RKO (cell line): ENCODE results near the gene PLEKHG1.

Experiments
- DNase-seq: peaks from one replicate; pipeline ENCODE4 v3.0.0-alpha.2; 2016; ENCODE audit warnings: low spot score

Gene PLEKHG1

GRCh38 chr6:150589852-150590251, 9.8 kb upstream of the PLEKHG1 start:
- no peak for DNase-seq

GRCh38 chr6:150590446-150590845, 9.2 kb upstream of the PLEKHG1 start:
- no peak for DNase-seq

- DNase-seq = no peak
Observed at GRCh38 chr6:150592377-150592995, 7.2 kb upstream of the PLEKHG1 start.

DNA sequence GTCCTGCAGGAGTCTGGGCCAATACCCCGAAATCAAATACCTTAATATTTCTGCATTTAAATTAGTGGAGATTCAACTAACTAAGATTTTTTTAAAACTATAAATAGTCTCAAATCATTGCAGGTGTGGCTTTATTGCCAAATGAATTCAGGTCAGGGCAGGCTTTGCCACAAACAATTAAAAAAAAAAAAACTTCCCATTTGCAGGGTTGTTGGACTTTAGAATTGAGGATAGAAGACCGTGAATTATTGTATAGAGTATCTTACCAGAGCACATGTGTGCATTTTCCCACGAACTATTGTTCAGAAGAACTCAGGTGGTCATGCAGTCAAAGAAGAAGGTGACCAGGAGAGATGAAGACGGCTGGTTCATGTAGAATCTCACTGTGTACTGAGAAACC, 6.6 kb upstream of the PLEKHG1 start:
- DNase-seq = no peak

DNA sequence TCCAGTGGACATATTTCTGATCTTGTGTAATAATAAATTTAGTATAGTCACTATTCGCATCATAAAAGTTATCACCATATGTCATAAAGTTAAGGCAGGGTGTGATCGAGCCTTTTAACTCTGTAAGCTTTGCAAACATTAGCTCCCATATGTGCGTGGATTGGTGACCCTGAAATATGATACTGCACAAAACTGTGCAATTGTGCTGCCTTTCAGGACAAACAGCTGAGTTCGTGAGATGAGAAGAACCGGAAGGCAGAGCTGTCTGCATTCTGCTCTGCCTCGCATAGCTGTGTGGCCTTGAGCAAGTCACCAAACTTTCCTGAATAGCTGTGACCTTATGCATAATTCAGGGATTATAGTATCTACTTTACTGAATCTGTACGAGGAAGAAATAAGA, 3.2 kb upstream of the PLEKHG1 start:
- DNase-seq = no peak

GRCh38 chr6:150598401-150598800, 1.3 kb upstream of the PLEKHG1 start:
- DNase-seq = no peak

DNA sequence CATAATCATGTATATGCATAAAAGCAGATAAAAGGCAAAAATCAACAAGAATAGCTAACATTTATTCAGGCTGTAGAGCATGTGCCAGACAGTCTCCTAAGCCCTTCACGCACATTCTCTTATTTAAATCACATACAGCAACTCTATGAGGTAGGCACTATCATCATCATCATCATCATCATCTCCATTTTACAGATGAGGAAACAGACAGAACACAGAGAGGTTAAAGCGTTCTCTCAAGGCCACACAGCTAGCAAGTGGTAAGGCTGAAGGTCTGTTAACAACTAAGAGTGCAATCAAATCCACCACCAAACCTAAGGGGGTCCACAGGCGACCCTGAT, 857 bp upstream of the PLEKHG1 start:
- DNase-seq = no peak

GRCh38 chr6:150600010-150600300, 270 bp downstream of the PLEKHG1 start:
- no peak for DNase-seq

DNA sequence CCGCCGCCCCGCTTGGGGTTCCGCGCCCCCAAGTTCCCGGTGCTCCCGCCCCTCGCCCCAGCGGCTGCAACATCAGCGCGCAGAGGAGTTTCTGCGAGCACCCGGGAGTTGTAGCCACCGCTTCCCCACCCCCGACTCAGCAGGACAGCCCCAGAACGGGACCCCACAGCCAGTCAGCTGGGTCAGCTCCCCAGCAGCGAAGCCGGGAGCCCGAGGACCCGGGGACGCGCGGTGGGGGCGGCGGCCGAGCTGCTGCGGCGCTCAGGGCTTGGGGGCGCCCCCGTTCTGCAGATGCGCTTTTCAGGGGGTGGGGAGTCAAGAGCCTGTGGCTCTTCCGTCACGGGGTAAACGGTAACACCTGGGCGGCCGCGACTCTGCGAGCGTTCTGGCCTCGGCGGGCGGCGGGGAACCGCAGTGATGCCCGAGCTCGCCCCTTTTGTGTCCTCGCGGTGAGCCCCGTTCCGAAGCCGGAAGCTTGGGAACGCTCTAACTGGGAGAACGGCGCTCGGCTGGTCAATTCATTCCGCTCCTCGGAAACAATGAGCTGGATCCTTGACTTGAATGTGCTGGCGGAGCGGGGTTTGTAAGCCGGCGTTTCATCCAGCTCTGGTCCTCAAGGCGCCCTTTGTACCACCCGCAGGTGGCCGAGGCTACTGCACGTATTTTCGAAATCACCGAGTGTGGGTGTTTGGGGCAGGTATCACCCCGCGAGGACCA, 774 bp downstream of the PLEKHG1 start:
- peak; percentile 70 for DNase-seq

GRCh38 chr6:150601439-150601838, 1.8 kb downstream of the PLEKHG1 start:
- DNase-seq = no peak

DNA sequence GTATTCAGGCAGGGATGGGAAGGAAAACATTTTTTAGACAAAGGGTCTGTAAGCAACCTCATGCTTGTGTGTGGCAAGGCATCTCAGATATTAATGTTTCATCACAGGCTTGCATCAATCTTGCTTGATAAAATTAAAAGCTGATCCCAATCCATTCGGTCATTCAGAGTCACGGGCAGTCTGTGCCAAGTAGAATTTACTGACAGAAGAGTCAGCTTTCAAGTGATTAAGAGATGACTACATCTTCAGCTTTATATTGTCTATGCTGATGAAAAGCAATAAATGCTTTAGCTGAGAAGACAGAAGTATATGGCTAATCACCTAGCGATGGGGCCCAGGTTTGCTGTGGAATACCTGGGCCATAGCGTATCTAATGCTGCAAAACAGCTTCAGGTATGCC, 3.5 kb downstream of the PLEKHG1 start:
- peak; percentile 11 for DNase-seq

- no peak for DNase-seq
Observed at GRCh38 chr6:150604467-150604866, 4.8 kb downstream of the PLEKHG1 start.

DNA sequence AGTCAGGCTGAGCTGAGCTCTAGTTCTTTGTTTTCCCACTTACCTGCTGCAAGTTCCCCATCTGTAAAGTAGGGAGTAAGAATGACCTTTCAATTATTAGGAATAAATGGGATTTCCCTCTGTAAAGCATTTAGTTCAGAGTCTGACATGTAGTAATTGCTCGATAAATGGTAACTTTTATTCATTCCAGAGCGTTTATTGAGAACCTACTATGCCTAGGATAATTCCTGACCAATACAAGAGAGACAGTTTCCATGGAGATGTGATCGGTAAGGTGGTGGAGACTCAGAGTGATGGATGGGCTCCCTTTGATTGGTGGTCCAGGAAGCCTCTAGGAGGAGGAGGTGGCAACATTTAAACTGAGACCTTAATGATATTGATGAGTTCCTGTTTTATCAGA, 5.6 kb downstream of the PLEKHG1 start:
- no peak for DNase-seq

GRCh38 chr6:150606168-150606591, 6.5 kb downstream of the PLEKHG1 start:
- DNase-seq = no peak

GRCh38 chr6:150606647-150607328, 7.1 kb downstream of the PLEKHG1 start:
- DNase-seq = no peak

DNA sequence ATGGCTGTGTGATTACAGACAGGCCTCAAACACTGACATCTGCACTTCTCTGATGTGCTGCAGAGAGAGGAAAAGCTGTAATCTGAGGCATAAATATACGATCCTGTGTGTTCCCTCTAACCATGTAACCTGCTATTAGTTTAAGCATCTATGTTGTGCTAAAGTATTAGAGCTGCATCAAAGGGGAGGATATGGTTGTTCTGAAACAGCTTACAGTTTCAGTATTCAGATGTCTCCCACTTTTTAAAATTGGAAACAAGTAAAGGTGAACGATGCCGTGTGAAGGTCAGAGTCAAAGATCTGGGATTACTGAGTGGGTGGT, 7.6 kb downstream of the PLEKHG1 start:
- no peak for DNase-seq

- no peak for DNase-seq
Observed at GRCh38 chr6:150610584-150610983, 10.9 kb downstream of the PLEKHG1 start.

GRCh38 chr6:150613269-150613668, 13.6 kb downstream of the PLEKHG1 start:
- no peak for DNase-seq

DNA sequence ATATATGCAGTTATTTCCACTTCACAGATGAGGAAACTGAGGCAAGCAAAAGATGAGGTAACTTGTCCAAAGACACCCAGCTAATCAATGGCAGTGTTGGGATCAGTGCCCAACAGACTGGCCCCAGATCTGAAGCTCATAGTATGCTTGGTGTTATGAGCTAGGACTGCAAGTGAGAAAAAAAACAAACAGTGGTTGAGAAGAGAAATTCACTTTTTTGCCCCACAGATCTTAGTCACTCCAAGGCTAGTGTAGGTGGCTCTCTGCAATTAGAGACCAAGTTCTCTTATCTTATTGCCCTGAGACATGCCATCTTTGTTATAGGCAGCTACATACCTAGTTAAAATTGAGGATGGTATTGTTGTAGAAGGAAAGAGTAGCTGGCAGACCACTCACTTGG, 16.3 kb downstream of the PLEKHG1 start:
- no peak for DNase-seq

GRCh38 chr6:150616586-150616985, 16.9 kb downstream of the PLEKHG1 start:
- no peak for DNase-seq

GRCh38 chr6:150617062-150617461, 17.4 kb downstream of the PLEKHG1 start:
- no peak for DNase-seq

DNA sequence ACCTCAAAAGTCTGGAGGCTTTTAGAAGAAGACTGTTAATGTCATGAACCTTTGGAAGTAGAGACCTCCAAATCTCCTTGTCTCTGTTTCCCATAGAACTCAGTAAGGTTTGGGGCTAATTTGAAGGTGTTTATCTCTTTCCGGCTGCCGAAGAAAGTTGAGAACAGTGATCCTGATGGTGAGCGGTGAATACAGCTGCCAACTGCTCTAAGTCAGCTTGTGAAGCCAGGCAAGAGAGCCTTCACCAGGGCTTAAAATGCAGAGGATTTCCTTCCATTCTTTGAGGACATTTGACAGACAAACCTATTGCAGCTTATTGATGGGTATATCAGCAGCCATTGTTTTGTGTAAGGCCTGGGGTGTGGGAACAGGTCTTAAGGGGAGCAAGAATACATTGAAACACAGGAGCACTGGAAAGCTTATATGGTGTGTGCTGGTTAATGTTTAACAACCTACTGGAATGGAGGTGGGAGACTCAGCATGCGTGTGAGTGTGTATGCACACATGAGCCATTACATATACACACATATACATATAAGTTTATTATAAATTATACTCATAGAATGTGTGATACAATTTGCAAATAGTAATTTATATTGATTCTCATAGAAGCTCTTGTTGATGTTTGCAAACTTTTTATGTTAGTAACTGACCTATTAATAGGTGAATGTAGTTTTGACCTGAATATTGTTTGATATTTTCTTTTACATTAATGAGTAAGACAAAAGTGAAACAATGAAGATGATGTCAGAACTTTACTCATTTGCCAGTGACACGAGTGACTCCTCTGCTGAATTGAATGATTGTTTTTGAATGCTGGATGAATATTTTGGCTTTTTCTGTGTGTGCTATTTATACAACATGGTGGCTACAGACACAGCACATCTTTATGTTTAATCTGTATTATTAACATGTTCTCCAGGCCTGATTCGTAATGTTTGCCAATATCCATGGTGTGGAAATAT, 18.1 kb downstream of the PLEKHG1 start:
- no peak for DNase-seq

DNA sequence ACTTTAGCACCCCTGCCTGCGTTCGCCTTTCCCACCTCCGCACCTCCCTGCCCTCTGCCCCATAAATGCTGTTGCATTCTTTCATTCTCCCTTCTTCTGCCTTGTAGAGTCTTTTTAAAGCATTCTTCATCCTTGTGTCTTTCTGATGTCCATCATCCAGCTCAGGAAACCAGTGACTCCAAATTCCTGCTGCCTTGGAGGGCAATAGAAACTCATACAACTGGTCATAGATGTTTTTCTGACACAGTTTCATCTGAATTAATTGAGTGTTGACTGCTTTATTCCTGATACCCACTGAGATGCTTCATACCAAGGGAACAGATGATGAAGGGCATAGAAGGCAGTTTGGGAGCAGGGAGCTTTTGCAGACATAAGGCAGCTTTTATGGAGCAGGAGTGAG, 19.6 kb downstream of the PLEKHG1 start:
- no peak for DNase-seq
